ENCODE data around the gene TROAP.

The TROAP gene

GRCh38 chr12:49322708-49323523, at the start of gene TROAP (continued):
- peak; percentile 83 for TF ChIP-seq ZSCAN23 (tag by site-specific recombination; IDR thresholded peaks at IDR 0.05)
- TF ChIP-seq ZNF843 (tag by site-specific recombination; IDR thresholded peaks at IDR 0.05) = peak; percentile 49; the same call in 1 of the 2 replicates
- no peak for TF ChIP-seq ZNF19 (tag by site-specific recombination; IDR thresholded peaks at IDR 0.05; ENCODE audit: low read depth)
- 0 out of 2 replicates have a peak, but pooled peaks have one; percentile 32 for TF ChIP-seq ZSCAN16 (tag by site-specific recombination; IDR thresholded peaks at IDR 0.05)
- peak; percentile 70 for TF ChIP-seq GLIS2 (tag by site-specific recombination; IDR thresholded peaks at IDR 0.05)
- peak; percentile 54; the same call in 1 of the 2 replicates for TF ChIP-seq YY2 (tag by site-specific recombination; IDR thresholded peaks at IDR 0.05)
- peak; percentile 84 for TF ChIP-seq ZNF394 (tag by site-specific recombination; IDR thresholded peaks at IDR 0.05; ENCODE audit: borderline replicate concordance)
- peak; percentile 91 for TF ChIP-seq SP3 (tag by site-specific recombination; IDR thresholded peaks at IDR 0.05)
- TF ChIP-seq ZNF580 (tag by site-specific recombination; IDR thresholded peaks at IDR 0.05) = 0 out of 2 replicates have a peak, but pooled peaks have one; percentile 37
- TF ChIP-seq SP7 (tag by site-specific recombination; IDR thresholded peaks at IDR 0.05) = peak; percentile 55
- peak; percentile 86 for TF ChIP-seq ZNF76 (tag by site-specific recombination; IDR thresholded peaks at IDR 0.05; ENCODE audit: borderline replicate concordance, low read depth)
- 0 out of 2 replicates have a peak, but pooled peaks have one; percentile 21 for TF ChIP-seq ZNF561 (tag by site-specific recombination; IDR thresholded peaks at IDR 0.05; ENCODE audit: borderline replicate concordance)
- TF ChIP-seq, protein P1, sequence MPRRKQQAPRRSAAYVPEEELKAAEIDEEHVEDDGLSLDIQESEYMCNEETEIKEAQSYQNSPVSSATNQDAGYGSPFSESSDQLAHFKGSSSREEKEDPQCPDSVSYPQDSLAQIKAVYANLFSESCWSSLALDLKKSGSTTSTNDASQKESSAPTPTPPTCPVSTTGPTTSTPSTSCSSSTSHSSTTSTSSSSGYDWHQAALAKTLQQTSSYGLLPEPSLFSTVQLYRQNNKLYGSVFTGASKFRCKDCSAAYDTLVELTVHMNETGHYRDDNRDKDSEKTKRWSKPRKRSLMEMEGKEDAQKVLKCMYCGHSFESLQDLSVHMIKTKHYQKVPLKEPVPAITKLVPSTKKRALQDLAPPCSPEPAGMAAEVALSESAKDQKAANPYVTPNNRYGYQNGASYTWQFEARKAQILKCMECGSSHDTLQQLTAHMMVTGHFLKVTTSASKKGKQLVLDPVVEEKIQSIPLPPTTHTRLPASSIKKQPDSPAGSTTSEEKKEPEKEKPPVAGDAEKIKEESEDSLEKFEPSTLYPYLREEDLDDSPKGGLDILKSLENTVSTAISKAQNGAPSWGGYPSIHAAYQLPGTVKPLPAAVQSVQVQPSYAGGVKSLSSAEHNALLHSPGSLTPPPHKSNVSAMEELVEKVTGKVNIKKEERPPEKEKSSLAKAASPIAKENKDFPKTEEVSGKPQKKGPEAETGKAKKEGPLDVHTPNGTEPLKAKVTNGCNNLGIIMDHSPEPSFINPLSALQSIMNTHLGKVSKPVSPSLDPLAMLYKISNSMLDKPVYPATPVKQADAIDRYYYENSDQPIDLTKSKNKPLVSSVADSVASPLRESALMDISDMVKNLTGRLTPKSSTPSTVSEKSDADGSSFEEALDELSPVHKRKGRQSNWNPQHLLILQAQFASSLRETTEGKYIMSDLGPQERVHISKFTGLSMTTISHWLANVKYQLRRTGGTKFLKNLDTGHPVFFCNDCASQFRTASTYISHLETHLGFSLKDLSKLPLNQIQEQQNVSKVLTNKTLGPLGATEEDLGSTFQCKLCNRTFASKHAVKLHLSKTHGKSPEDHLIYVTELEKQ (tag by site-specific recombination; IDR thresholded peaks at IDR 0.05; ENCODE audit: borderline replicate concordance) = no peak
- TF ChIP-seq, protein P2, sequence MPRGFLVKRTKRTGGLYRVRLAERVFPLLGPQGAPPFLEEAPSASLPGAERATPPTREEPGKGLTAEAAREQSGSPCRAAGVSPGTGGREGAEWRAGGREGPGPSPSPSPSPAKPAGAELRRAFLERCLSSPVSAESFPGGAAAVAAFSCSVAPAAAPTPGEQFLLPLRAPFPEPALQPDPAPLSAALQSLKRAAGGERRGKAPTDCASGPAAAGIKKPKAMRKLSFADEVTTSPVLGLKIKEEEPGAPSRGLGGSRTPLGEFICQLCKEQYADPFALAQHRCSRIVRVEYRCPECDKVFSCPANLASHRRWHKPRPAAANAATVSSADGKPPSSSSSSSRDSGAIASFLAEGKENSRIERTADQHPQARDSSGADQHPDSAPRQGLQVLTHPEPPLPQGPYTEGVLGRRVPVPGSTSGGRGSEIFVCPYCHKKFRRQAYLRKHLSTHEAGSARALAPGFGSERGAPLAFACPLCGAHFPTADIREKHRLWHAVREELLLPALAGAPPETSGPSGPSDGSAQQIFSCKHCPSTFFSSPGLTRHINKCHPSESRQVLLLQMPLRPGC (tag by site-specific recombination; IDR thresholded peaks at IDR 0.05) = 0 out of 2 replicates have a peak, but pooled peaks have one; percentile 28
- TF ChIP-seq ZNF354C (tag by site-specific recombination; IDR thresholded peaks at IDR 0.05; ENCODE audit: borderline replicate concordance, low read depth) = no peak
- peak; percentile 54; the same call in 1 of the 2 replicates for TF ChIP-seq ZBTB17 (tag by site-specific recombination; IDR thresholded peaks at IDR 0.05)
- TF ChIP-seq KLF10 (tag by site-specific recombination; IDR thresholded peaks at IDR 0.05) = peak; percentile 24; the same call in 1 of the 2 replicates
- TF ChIP-seq ZNF660 (tag by site-specific recombination; IDR thresholded peaks at IDR 0.05) = peak; percentile 19; the same call in 1 of the 2 replicates
- TF ChIP-seq ZNF274 (IDR thresholded peaks at IDR 0.05; ENCODE audit: low read length) = no peak
- no peak for TF ChIP-seq ZNF274 (tag by site-specific recombination; IDR thresholded peaks at IDR 0.05; ENCODE audit: borderline replicate concordance)

Data from HEK293 (cell line).